HG03354 (cell line): ENCODE measurements around the gene ZPR1.
"Not testable (repeated sequence)": the region's sequence is repeated elsewhere in the genome, so short reads cannot be mapped to it uniquely, and the experiment has no call there.

Experiments used
- ATAC-seq: cut with Tn5 transposase; IDR thresholded peaks from one replicate; pipeline ENCODE4 v1.9.1; 2021; ENCODE audit warnings: mild to moderate bottlenecking; ENCODE audit not compliant: unreplicated experiment, poor library complexity, severe bottlenecking

The ZPR1 gene

DNA sequence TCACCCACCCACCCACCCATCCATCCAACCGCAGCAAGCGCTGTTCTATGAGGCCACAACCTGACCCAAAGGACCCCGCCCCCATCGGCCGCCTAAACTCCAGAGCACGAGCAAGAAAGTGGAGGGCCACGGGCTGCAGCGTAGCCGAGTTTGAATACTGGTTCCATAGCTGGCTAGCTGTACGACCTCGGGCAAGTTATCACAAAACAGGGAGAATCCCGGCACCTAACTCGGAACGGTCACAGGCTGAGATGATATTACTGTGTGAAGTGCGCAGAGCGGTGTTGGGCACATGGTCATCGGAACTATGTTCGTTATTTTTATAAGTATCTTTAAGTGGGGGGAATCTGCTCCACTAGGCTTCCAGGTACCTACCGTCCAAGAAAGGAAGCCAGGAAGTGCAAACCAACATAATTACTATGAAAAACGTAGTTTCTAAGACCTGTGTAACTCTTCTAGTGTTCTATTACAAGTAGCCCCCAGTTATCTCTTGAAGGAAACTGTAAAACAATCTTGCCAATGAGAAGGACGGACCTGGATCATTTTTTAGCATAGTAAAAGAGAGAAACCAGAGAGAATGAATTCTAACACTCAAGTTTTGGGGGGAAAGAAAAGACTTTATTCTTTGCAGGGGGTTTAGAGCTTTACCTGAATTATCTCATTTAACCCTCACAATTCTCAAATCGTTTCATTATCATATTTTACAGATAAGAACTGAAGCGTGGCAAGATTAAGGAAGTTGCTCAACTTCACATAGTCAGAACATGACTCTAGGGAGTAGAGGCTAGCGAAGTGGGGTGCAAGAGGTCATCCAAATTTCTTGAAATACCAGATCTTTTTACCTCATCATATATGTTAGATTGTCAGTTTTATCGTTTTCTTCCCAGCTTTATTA, 14.4 kb downstream of the ZPR1 start:
- ATAC-seq, result no peak

GRCh38 chr11:116772443-116773202, 15.2 kb downstream of the ZPR1 start, which contains the start of gene BUD13:
Gene BUD13 (minus strand): TSS chr11:116772987. CDS start chr11:116772964, 23 bp downstream.
- ATAC-seq, result peak; percentile 91

- no peak for ATAC-seq
Measured at GRCh38 chr11:116771935-116772334, 15.9 kb downstream of the ZPR1 start.

- ATAC-seq, result no peak
Measured at GRCh38 chr11:116762132-116762531, 25.7 kb downstream of the ZPR1 start.

DNA sequence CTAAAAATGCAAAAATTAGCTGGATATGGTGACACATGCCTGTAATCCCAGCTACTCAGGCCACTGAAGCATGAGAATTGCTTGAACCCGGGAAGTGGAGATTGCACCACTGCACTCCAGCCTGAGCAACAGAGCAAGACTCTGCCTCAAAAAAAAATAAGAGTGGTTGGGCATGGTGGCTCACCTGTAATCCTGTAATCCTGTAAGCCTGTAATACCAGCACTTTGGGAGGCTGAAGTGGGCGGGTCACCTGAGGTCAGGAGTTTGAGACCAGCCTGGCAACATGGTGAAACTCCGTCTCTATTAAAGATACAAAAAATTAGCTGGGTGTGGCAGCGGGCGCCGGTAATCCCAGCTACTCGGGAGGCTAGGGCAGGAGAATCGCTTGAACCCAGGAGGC, 31.8 kb downstream of the ZPR1 start:
- ATAC-seq, result not testable (repeated sequence)

DNA sequence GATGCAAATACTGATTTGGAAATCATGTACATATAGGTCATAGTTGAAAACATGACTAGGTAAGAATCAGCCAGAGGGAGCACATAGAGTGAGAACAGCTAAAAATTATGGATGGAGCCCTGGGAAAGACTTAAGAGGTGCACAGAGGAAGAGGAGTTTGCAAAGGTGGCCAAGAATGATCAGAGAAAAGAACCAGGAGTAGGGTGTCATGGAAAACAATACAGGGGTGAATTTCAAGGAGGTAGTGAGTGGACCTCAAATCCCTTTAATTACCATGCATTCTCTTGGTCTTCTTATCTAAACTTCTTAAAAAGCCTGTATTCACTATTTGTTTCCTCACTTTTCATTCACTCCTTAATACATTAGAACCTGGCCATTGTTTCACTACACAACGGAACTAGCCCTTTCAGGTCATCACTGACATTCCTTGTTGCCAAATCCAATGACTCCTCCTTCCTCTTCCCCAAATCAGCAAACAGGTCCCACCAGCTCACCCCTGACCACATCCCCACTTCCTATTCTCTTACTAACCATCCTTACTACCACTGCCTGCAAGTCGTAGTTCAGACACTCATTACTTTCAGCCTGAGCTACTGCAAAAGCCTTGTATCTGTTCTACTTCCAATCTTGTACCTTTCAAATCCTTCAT, 37.6 kb downstream of the ZPR1 start:
- no peak for ATAC-seq

DNA sequence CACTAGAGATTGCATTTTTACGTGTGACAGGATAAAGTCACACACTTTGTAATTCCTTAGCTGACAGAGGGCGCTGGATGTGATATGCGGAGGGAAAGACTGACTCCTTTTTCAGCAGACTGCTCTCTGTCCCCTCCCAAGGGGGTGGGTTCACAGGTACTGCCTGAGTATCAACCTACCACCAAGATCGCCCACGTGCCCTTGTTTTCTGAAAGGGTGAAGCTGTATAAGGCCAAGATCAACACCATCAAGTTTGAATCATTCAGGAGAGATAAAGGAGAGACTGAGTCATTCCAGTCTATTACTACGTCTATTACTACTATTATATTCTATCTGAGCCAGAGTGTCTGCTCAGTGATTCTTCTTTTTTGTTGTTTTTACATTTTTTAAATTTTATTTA, 45.7 kb downstream of the ZPR1 start:
- ATAC-seq, result no peak

DNA sequence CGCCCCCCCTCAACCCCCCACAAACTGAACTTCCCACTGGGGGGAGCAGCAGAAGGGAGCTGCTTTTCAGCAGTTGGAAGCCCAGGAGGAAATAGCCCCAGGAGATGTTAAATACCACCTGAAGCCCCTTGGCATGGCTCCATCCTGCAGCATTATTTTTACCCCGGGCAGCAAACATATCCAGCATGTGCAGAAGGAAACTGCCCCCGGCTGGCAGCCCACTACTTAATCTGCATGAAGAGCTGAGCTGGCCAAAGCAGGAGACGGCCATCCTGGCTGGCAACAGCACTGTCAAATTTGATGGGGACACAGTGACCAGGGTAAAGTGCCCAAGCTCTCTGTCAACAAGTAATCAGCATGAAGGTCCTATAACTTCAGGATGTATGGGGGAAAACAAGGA, 47.1 kb downstream of the ZPR1 start:
- ATAC-seq, result no peak

DNA sequence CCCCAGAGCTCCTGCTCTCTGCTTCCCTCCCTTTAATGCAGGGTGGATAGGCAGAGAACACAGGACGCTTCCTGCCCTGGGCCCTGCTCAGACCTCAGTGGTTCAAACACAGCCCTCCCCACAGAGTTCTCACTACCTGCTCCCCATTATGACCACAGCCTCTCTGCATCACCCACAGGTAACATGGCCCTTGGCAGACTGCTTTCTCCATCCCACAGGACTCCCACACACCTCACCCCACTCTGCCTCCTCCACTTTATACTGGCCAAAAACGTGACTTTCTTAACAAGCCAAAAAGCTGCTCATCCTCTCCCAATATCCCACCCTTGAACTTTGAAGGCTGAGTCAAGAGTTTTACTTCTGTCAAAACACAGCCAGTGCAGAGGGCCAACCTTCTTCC, 48.8 kb downstream of the ZPR1 start:
- no peak for ATAC-seq

GRCh38 chr11:116736763-116737162, 51.1 kb downstream of the ZPR1 start:
- no peak for ATAC-seq

GRCh38 chr11:116733969-116734508, 53.8 kb downstream of the ZPR1 start:
- no peak for ATAC-seq

GRCh38 chr11:116733043-116733755, 54.6 kb downstream of the ZPR1 start:
- ATAC-seq, result peak; percentile 35

- ATAC-seq, result peak; percentile 87
Measured at GRCh38 chr11:116732271-116733042, 55.4 kb downstream of the ZPR1 start.

- no peak for ATAC-seq
Measured at GRCh38 chr11:116731821-116732220, 56.0 kb downstream of the ZPR1 start.

GRCh38 chr11:116731097-116731761, 56.6 kb downstream of the ZPR1 start:
- ATAC-seq, result no peak

- ATAC-seq, result no peak
Measured at GRCh38 chr11:116730601-116731000, 57.2 kb downstream of the ZPR1 start.

GRCh38 chr11:116730241-116730561, 57.6 kb downstream of the ZPR1 start:
- ATAC-seq, result no peak

GRCh38 chr11:116729501-116730240, 58.2 kb downstream of the ZPR1 start:
- no peak for ATAC-seq
